ENCODE measurements around the gene ZNF12.
"Not testable (repeated sequence)": the region's sequence is repeated elsewhere in the genome, so short reads cannot be mapped to it uniquely, and the experiment has no call there.

- TF ChIP-seq CTCF (IDR thresholded peaks at IDR 0.05; ENCODE audit: low read length); EZH2 (IDR thresholded peaks at IDR 0.05; ENCODE audit: borderline replicate concordance, low read length): not testable (repeated sequence)
Measured at GRCh38 chr7:6749335-6749734, 42.6 kb upstream of the ZNF12 start.

Measured in OCI-LY1 (cell line).